Activated CD4-positive, alpha-beta T cell treated with anti-CD3 and anti-CD28 coated beads, Interleukin-10, Interleukin-2, amounts not matched to agents 100 ng/mL and 50 ng/mL, durations not matched to agents 16 hours and 8 hours (primary cell): ENCODE results near the gene CNOT1.
"Not testable (repeated sequence)": the region's sequence is repeated elsewhere in the genome, so short reads cannot be mapped to it uniquely, and the experiment has no call there.

Source experiments
- DNase-seq: peaks from one replicate; pipeline ENCODE4 v3.0.0-alpha.2; 2020

The CNOT1 gene

GRCh38 chr16:58500430-58501241 is 129.0 kb downstream of the CNOT1 start:
- DNase-seq, result no peak

DNA sequence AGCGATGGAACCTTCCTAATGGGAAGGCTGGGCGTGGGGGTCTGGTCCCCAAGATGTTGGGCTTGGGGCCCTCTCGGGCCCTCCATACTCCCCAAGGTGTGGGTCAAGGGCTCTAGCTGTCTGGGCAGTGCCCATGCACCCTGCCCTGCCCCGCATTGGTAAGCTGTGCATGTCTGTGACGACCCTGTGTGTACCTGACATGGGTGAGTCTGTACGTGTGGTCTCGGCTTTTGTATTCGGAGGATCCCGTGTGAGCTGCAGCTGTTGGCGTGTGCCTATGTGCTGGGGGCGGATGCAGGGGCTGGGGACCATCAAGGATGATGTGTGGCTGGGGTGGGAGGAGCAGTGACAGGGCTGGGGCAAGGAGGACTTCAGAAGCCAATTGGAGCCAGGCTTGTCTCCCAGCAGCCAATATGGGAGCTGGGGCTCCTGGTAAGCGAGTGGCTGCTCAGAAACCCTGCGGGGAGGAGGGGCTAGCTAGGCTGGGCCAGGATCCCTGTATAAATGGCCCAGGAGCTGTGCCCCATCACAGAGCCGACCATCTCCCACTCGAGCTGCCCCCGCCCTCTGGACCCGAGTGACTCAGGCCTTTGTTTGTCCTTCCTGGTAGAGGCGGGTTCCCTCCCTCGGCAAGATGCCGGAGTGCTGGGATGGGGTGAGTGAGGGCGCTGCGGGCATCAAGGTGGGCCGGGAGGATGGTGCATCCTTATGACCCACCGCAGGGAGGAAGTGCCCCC is 129.8 kb downstream of the CNOT1 start, which contains the start of gene NDRG4:
TSS of gene NDRG4 (plus strand) at position 529 of the 737 bp plus-strand sequence. CDS start at position 635, 106 bp downstream.
- peak; percentile 64 for DNase-seq

- no peak for DNase-seq
These were observed 130.5 kb downstream of the CNOT1 start for GRCh38 chr16:58499092-58499511.

- DNase-seq, result no peak
These were observed 131.1 kb downstream of the CNOT1 start for GRCh38 chr16:58498341-58499091.

DNA sequence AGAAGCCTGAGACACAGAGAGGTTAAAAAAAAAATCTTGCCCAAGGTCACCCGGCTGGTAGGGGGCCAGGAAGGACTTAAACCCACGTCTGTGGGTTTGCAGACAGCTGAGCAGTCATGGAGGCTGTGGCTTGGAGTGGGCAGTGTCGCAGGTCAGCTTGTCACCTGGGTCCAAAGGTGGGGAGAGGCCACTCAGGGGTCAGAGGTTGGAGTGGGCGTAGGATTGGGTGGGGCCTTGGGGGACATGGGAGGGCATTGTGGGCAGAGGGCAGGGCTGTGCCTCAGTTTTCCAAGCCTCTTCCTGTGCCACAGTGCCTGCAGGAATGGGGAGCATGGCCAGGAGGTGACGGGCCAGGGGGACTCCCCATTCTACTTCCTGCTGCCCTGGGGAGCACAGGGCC is 131.7 kb downstream of the CNOT1 start:
- DNase-seq, result no peak

GRCh38 chr16:58497468-58497867 is 132.2 kb downstream of the CNOT1 start:
- no peak for DNase-seq

DNA sequence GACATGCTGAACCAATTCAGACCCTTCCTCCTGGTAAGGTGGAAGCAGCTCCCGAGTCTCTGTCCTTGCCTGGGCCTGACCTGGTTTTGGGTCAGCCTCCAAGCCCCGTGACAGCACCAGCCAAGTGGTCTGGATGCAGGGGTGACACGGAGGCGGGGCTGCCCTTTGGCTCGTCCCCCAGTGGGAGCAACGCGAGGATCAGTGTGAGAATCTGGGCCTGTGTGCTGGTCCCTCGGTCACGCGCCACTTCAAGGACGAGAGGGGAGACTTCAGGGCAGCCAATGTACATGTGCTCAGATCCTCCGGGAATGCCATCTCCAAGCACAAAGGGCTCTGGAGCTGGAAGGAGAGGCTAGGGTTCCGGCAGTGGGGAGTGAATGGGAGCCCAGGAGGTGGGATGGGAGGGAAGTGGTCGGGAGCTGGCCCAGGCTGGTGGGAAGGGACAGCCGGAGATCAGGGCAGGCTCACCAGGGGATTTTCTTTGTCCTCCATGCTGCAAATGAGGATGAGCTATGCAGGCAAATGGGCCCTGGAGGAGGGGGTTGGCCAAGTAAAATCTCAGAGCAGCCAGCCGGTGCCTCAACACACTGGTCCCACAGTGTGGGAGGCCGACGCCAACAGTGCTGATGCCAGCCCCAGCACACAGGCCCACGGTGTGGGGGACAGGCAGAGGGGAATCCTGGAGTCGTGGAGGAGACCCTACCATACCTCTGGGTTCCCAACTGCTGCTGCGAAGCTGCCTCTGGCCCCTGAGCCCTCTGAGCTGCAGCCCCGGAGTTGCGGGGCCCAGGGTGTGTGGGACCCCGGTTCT is 133.9 kb downstream of the CNOT1 start:
- no peak for DNase-seq

- DNase-seq, result peak; percentile 84
These were observed 134.6 kb downstream of the CNOT1 start for GRCh38 chr16:58494981-58495520.

GRCh38 chr16:58493756-58494431 is 135.7 kb downstream of the CNOT1 start:
- no peak for DNase-seq

GRCh38 chr16:58492735-58493134 is 136.9 kb downstream of the CNOT1 start:
- DNase-seq, result no peak

GRCh38 chr16:58492066-58492465 is 137.6 kb downstream of the CNOT1 start:
- DNase-seq, result no peak

DNA sequence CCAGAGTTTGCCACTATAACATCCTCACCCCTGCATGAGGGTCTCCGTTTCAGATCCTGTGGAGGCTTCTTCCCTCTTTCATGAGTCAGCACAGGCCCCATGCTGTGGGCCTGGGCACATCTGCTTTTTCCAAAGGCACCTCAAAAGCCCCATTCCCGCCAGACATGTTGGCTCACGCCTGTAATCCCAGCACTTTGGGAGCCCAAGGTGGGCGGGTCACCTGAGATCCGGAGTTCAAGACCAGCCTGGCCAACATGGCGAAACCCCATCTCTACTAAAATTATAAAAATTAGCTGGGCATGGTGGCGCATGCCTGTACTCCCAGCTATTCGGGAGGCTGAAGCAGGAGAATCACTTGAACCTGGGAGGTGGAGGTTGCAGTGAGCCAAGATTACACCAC is 139.1 kb downstream of the CNOT1 start:
- DNase-seq, result not testable (repeated sequence)

DNA sequence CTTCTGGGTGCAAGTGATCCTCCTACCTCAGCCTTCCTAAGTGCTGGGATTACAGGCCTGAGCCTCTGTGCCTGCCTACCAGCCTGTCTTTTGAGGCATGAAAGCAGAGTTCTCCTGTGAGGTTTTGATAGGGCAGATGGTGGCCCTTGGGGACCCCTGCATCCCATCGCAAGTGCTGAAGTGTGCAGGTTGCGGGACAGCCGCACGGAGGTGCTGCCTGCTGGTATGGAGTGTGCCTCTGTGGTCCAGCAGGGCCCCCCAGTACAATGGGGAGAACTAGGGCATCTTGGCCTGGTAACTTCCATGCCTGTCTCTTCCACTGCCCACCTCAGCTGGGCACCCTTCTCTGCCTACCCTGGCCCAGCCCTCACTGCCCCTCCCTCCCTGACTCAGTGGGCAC is 139.6 kb downstream of the CNOT1 start:
- no peak for DNase-seq

DNA sequence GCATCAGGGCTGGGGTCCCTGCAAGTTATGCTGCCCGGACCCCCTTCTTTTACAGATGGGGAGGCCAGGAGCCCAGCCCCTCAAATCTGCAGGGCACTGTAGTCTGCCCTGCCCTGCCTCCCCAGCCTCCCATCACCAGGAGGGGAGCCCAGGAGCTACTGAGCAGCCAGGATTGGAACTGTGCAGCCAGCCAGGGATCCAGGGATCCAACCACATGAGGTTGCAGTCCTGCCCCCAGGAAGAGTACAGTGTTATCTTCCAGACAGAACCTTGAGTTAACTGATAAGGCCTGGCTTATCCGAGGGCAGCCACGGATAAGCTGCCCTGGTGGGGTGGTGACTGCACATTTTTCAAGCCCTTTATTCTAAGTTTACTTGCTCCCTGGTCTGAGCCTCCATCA is 141.1 kb downstream of the CNOT1 start:
- DNase-seq, result no peak

GRCh38 chr16:58487566-58488351 is 141.9 kb downstream of the CNOT1 start:
- DNase-seq, result peak; percentile 78

DNA sequence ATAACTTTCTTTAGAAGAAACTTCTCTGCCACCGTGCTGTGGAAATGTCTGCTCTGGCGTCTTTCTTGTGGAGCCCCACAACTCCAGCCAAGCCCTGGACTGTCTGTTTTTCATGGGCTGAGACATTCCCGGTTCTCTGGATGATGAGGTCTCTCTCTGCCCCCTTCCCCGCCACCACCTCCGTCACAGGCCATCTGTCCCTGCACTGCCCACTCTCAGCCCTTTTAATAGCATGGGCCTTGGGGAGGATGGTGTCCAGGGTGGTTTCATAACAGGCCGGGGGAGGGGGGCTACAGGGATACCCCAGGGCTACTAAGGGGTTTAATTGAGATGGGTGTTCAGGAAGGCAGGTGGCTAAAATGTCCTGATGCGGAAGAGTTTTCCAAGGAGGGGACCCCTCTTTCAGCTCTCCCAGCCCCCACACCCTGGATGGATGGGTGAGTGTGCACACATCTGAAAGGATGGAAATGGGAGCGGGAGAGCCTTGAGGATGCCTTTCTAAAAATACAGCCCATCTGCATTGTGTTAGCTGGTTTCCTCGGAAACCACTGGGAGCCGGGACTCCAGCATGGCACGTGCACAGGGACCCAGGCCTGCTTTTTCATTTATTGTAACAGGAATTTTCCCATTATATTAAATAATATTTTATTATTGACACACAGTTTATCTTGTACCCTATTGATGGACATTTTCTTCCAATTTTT is 144.3 kb downstream of the CNOT1 start:
- DNase-seq, result no peak

DNA sequence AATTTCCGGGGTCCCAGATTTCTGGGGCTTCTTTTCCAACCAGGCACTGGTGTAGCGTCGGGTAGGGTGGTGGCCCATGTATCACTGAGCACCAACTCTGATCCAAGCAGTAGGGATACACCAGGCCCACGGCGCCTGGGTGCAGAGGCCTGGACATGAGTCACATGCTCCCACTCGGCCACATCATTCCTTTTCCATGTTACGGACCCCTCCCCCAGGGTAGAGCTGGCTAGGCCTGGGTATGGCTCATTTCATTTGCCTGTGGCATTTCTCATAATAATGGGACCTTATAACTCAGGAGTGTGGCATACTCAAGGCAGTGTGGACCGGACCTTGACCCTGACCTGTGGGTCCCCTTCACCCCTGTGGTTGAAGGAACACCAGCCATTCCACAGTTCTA is 147.7 kb downstream of the CNOT1 start:
- DNase-seq, result no peak

DNA sequence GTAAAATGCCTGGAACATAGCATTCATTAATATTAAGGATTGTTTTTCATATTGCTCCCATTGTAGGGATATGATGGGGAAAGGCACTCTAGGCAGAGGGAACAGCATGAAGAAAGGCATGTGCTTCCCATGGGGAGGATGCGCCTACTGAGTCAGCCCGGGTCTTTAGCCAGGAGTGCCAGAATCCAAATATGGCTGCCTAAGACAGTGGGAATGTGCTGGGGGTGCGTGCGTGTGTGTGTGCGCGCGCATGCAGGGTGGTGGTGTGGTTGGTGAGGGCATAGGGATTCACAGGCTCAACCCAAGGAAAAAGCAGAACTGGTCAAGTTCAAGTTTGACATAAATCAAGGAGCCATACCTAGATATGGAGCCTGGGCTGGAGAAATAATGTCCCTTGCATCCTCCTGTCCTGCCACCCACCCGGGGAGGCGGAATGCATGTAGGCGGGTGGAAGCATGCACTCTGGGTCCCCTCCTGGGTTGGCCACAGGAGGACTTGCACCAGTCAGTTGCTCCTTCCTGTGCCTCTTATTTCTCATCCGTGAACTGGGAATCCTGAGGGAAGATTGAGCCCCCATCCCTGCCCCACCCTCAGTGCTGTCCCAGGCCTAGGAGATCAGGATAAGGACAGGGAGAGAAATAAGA is 148.3 kb downstream of the CNOT1 start:
- DNase-seq, result no peak

GRCh38 chr16:58478427-58478826 is 151.2 kb downstream of the CNOT1 start:
- no peak for DNase-seq

DNA sequence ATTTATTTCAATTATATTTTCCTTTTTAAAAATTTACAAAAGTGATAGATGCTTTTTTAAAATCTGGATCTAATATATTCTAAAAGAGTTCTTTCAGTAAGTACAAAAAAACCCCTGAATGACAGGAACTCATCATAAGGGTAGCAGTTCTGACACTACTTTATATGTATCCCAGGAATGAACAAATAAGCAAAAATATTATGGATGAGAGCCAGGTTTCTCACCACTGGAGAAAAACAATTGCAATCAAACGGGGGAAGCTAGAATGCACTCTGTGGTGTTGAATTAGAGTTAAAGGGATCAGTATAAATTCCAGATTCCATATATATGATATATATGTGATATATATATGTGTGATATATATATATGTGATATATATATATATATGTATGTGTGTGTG is 152.8 kb downstream of the CNOT1 start:
- no peak for DNase-seq
